Aorta (tissue), 5 donors: ENCODE results near the gene KRT8. TPM values are rescaled to one million over a fixed set of nuclear protein-coding genes. Genes with fewer than 3 reads are reported as not detected.
"Not testable (repeated sequence)": the region's sequence is repeated elsewhere in the genome, so short reads cannot be mapped to it uniquely, and the experiment has no call there.

Experiments used
- ATAC-seq: fragments of 200-7000 bp; cut with Tn5 transposase; one replicate; pipeline ENCODE4 v1.9.1; 2022; ENCODE audit warnings: moderate library complexity; ENCODE audit not compliant: low FRiP score
- DNase-seq, 2 donors: peaks; one replicate each; pipeline ENCODE4 v3.0.0-alpha.2; 2020
- H3K27ac ChIP-seq, 2 donors: one replicate each; pipeline ENCODE4 v1.5.1; 2013; ENCODE audit warnings: low read length in 2 of 2, mild to moderate bottlenecking in 2 of 2, moderate library complexity in 2 of 2, control low read depth in 1 of 2, inconsistent platforms in 1 of 2, low read depth in 1 of 2
- H3K27me3 ChIP-seq, 2 donors: one replicate each; pipeline ENCODE4 v1.6.1; 2013; ENCODE audit warnings: control low read depth in 1 of 2, low read length in 1 of 2, mild to moderate bottlenecking in 1 of 2, moderate library complexity in 1 of 2; ENCODE audit not compliant: insufficient read depth in 2 of 2, control insufficient read depth in 1 of 2
- H3K36me3 ChIP-seq, 2 donors: one replicate each; pipeline ENCODE4 v1.6.1; 2013; ENCODE audit warnings: control low read depth in 1 of 2, low read length in 1 of 2, mild to moderate bottlenecking in 1 of 2; ENCODE audit not compliant: insufficient read depth in 2 of 2, control insufficient read depth in 1 of 2
- H3K4me1 ChIP-seq, 2 donors: one replicate each; pipeline ENCODE4 v1.6.1; 2013; ENCODE audit warnings: low read length in 2 of 2, control low read depth in 1 of 2, mild to moderate bottlenecking in 1 of 2, moderate library complexity in 1 of 2; ENCODE audit not compliant: insufficient read depth in 2 of 2, control insufficient read depth in 1 of 2
- H3K4me3 ChIP-seq, 2 donors: one replicate each; pipeline ENCODE4 v1.5.1; 2013; ENCODE audit warnings: low read length in 2 of 2, control low read depth in 1 of 2, mild to moderate bottlenecking in 1 of 2
- H3K9me3 ChIP-seq: one replicate; pipeline ENCODE4 v1.6.1; 2013; ENCODE audit warnings: mild to moderate bottlenecking, low read length; ENCODE audit not compliant: control insufficient read depth
- WGBS, 2 donors: extraction: QIAGEN DNeasy Blood & Tissue Kit; methylation state at CpG; one replicate each; pipeline ENCODE4 v1.1.7; 2013; 5-methylcytosine and 5-hydroxymethylcytosine counted together
- intact Hi-C, 2 donors: fragments of 100-400 bp; cut with DNase I; formaldehyde crosslinking; loops; one replicate each; pipeline versions ENCODE4 v1.14.2 to v1.15.0; 2022
- long read RNA-seq, 2 donors: library from polyadenylated mRNA; unstranded; transcript quantifications; one replicate each; pipeline ENCODE4 v2.0.0, GENCODE V29; 2020 to 2021
- polyA plus RNA-seq, 2 donors: library from polyadenylated mRNA; stranded (reverse); fragments of 200-250 nt; gene quantifications; one replicate each; pipeline ENCODE4 v1.2.3, GENCODE V29; 2013
- total RNA-seq, 2 donors: library from RNA; stranded (reverse); fragmentation: NEBNext Ultra II Directional; extraction: Animal tissue kit (Norgen Biotek cat#: 25700); gene quantifications; one replicate each; pipeline ENCODE4 v1.2.1, GENCODE V29; 2021
- donor health status: healthy with polysubstance abuse.
- donor health status: Bipolar disorder and iron deficiency.
- donor health status: DM: no; HTN: no; CAD: no.
- donor health status: DM: no; HTN: no; CAD: no.
- donor health status: DM: yes; HTN: yes; CAD: no.

The KRT8 gene
- total RNA-seq (100 to 1,000 TPM in 1 of 2 donors, 10 to 100 TPM in 1; 34.5 to 102 TPM), polyA plus RNA-seq (100 to 1,000 TPM in 1 of 2 donors, 10 to 100 TPM in 1; 39.4 to 323 TPM)
- long read RNA-seq, donor 1, partial matches to known transcripts: 1,152 of 1,208 reads
- long read RNA-seq, donor 1, other reads (novel, unspliced or antisense): 55 of 1,208 reads
- long read RNA-seq, donor 2, partial matches to known transcripts: 48 of 49 reads
- long read RNA-seq, donor 2, other reads (novel, unspliced or antisense): 1 of 49 reads

GRCh38 chr12:52904509-52905300, at the start of gene KRT8:
TSS of gene KRT8 (minus strand) at chr12:52905076. CDS start at chr12:52904981, 95 bp downstream.
- H3K9me3 ChIP-seq, H3K4me1 ChIP-seq, H3K27me3 ChIP-seq, H3K36me3 ChIP-seq: not testable (repeated sequence)
- WGBS, 2 donors: 39 to 42% methylated on average over 32 to 33 of the region's 33 CpGs
- DNase-seq (peak in 1 of 2 donors; percentile 63), ATAC-seq (peak; percentile 58)
- intact Hi-C loops: loop anchor here in 1 of 2 donors (5.0 kb wide), 1 partner anchor 73 kb away; no protein-coding TSS in a partner anchor
- peak within 1 kb of the TSS; percentile 7 to 24 for H3K4me3 ChIP-seq
- H3K27ac ChIP-seq: peak within 1 kb of the TSS; percentile 1 to 83

- 93 to 97% methylated on average over 7 of the region's 7 CpGs for WGBS, 2 donors
- ATAC-seq: no peak
Measured at GRCh38 chr12:52953181-52953841, 48.4 kb upstream of the KRT8 start.

GRCh38 chr12:52952076-52952801, 47.4 kb upstream of the KRT8 start:
- Histone ChIP-seq H3K36me3 (no peaks in the 10 kb centered on the region), H3K4me3 (no peak overlapping the region), H3K27me3 (no peaks in the 10 kb centered on the region), H3K4me1 (no peaks in the 10 kb centered on the region), H3K27ac (no peak overlapping the region), H3K9me3 (no peaks in the 10 kb centered on the region)
- WGBS, 2 donors: 85 to 86% methylated on average over 15 of the region's 15 CpGs
- intact Hi-C loops: no loop called here
- DNase-seq (no peak), ATAC-seq (no peak)

More at GRCh38 chr12:52953181-52953841, 48.4 kb upstream of the KRT8 start:
- no peaks in the 10 kb centered on the region for H3K9me3 ChIP-seq
- no peak overlapping the region for H3K27ac ChIP-seq
- H3K4me3 ChIP-seq: no peak overlapping the region
- no peak for DNase-seq
- intact Hi-C loops: no loop called here
- no peaks in the 10 kb centered on the region for H3K27me3 ChIP-seq
- H3K36me3 ChIP-seq: no peaks in the 10 kb centered on the region
- no peaks in the 10 kb centered on the region for H3K4me1 ChIP-seq

GRCh38 chr12:52951640-52952039, 46.8 kb upstream of the KRT8 start:
- ATAC-seq: no peak
- WGBS, 2 donors: 93% methylated on average over 6 of the region's 6 CpGs
- intact Hi-C loops: no loop called here
- no peaks in the 10 kb centered on the region for H3K9me3 ChIP-seq
- no peaks in the 10 kb centered on the region for H3K4me1 ChIP-seq
- no peak overlapping the region for H3K4me3 ChIP-seq
- H3K27me3 ChIP-seq: no peaks in the 10 kb centered on the region
- DNase-seq: no peak
- no peak overlapping the region for H3K27ac ChIP-seq
- no peaks in the 10 kb centered on the region for H3K36me3 ChIP-seq

- 96 to 100% methylated on average over 1 of the region's 1 CpG for WGBS, 2 donors
- Histone ChIP-seq H3K36me3 (no peaks in the 10 kb centered on the region), H3K4me3 (no peak overlapping the region), H3K9me3 (no peaks in the 10 kb centered on the region), H3K4me1 (no peaks in the 10 kb centered on the region), H3K27ac (no peak overlapping the region), H3K27me3 (no peaks in the 10 kb centered on the region)
- DNase-seq (no peak), ATAC-seq (no peak)
- intact Hi-C loops: no loop called here
Measured at GRCh38 chr12:52951126-52951525, 46.2 kb upstream of the KRT8 start.

GRCh38 chr12:52950553-52950952, 45.7 kb upstream of the KRT8 start:
- 93 to 94% methylated on average over 7 of the region's 7 CpGs for WGBS, 2 donors
- Histone ChIP-seq H3K27me3 (no peaks in the 10 kb centered on the region), H3K9me3 (no peaks in the 10 kb centered on the region), H3K4me3 (no peak overlapping the region), H3K36me3 (no peaks in the 10 kb centered on the region), H3K27ac (no peak overlapping the region), H3K4me1 (no peaks in the 10 kb centered on the region)
- intact Hi-C loops: no loop called here
- DNase-seq (no peak), ATAC-seq (no peak)

- ATAC-seq (no peak), DNase-seq (no peak)
- Histone ChIP-seq H3K36me3 (no peaks in the 10 kb centered on the region), H3K4me3 (no peak overlapping the region), H3K9me3 (no peaks in the 10 kb centered on the region), H3K27ac (no peak overlapping the region), H3K27me3 (no peaks in the 10 kb centered on the region), H3K4me1 (no peaks in the 10 kb centered on the region)
- WGBS, 2 donors: 60 to 63% methylated on average over 13 of the region's 13 CpGs
- intact Hi-C loops: no loop called here
Measured at GRCh38 chr12:52949413-52950331, 44.8 kb upstream of the KRT8 start.
